Gastroesophageal sphincter (tissue), 4 donors: ENCODE measurements around the gene MMRN2. TPM values are rescaled to one million over a fixed set of nuclear protein-coding genes. Genes with fewer than 3 reads are reported as not detected.
"Not testable (repeated sequence)": the region's sequence is repeated elsewhere in the genome, so short reads cannot be mapped to it uniquely, and the experiment has no call there.

ENCODE experiments used
- ATAC-seq: fragments of 150-250 bp; one replicate; pipeline ENCODE4 v1.9.1; 2016; ENCODE audit warnings: mild to moderate bottlenecking, moderate library complexity
- H3K27ac ChIP-seq, 4 donors: fragments of 200-600 bp; sonication (generic) in 3 of 4; 1 replicate in 3 of 4; 2 replicates in 1 of 4; pipeline ENCODE4 v1.5.1; 2016 to 2019
- H3K27me3 ChIP-seq: fragments of 200-600 bp; sonication (generic); one replicate; pipeline ENCODE4 v1.5.1; 2019
- H3K36me3 ChIP-seq, 2 donors: fragments of 200-600 bp; sonication (generic); one replicate each; pipeline ENCODE4 v1.5.1; 2019; ENCODE audit warnings: control low read depth in 1 of 2
- H3K4me1 ChIP-seq, 3 donors: fragments of 200-600 bp; sonication (generic); 1 replicate in 2 of 3; 2 replicates in 1 of 3; pipeline ENCODE4 v1.5.1; 2016 to 2019; ENCODE audit warnings: control low read depth in 2 of 3
- H3K4me3 ChIP-seq, 2 donors: fragments of 200-600 bp; sonication (generic); one replicate each; pipeline ENCODE4 v1.5.1; 2019; ENCODE audit warnings: mild to moderate bottlenecking in 1 of 2, moderate library complexity in 1 of 2
- H3K9me3 ChIP-seq, 3 donors: fragments of 200-600 bp; sonication (generic); one replicate each; pipeline ENCODE4 v1.5.1; 2017 to 2019; ENCODE audit warnings: control low read depth in 2 of 3
- EP300 ChIP-seq: sonication (generic); formaldehyde crosslinking; IDR thresholded peaks from one replicate; pipeline ENCODE4 v1.6.1; 2017; ENCODE audit warnings: antibody characterized with exemption, mild to moderate bottlenecking
- POLR2A ChIP-seq, 2 donors: fragments of 450-650 bp; IDR thresholded peaks; one replicate each; pipeline ENCODE4 v1.6.1; 2017; ENCODE audit warnings: antibody characterized with exemption in 2 of 2, mild to moderate bottlenecking in 2 of 2, moderate library complexity in 1 of 2
- POLR2AphosphoS5 ChIP-seq: sonication (generic); formaldehyde crosslinking; IDR thresholded peaks from one replicate; pipeline ENCODE4 v1.6.1; 2017; ENCODE audit warnings: antibody characterized with exemption
- WGBS, 2 donors: methylation state at CpG; one replicate each; pipeline ENCODE4 v1.1.5; 2018; ENCODE audit warnings: low coverage in 1 of 2; 5-methylcytosine and 5-hydroxymethylcytosine counted together
- total RNA-seq, 4 donors: library from RNA; depleted of rRNA; stranded (reverse); fragments of >200 nt; gene quantifications; one replicate each; pipeline ENCODE4 v1.1.0, GENCODE V29; 2016
- TF ChIP-seq, protein P1 (sequence below), 4 experiments: fragments of 200-600 bp in 2 of 4; fragments of 450-650 bp in 2 of 4; sonication (generic) in 1 of 4; IDR thresholded peaks; one replicate each; pipeline ENCODE4 v1.5.1; 2017 to 2019; ENCODE audit warnings: antibody characterized with exemption in 4 of 4, mild to moderate bottlenecking in 2 of 4, moderate library complexity in 2 of 4

Gene MMRN2
- total RNA-seq, 4 donors from 2014 or later: 18.5 to 77.7 (median 42.2) TPM

DNA sequence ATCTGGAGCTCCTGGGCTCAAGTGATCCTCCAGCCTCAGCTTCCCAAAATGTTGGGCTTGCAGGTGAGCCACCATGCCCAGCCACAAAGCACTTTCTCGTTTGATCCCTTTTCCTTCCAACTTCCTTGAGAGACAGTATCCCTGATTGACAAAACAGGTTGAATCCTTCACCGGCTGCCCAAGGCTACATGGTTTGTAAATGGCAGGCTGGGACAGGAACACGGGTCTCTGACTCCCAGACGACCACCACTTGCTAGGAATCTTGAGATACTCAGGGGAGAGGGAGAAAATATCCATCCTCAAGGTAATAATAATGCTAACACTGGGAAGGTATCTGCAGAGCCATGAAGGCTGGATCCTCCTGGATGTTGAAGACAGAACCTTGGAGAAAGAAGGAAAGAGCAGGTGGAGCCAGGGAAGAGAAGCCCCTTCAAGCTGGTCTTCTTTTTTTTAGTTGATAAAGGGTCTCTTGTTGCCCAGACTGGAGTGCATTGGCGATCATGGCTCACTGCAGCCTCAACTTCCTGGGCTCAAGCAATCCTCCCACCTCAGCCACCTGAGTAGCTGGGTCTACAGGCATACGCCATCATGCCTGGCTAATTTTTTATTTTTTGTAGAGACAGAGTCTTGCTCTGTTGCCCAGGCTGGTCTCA, 19.8 kb downstream of the MMRN2 start:
- no peak for ATAC-seq
- Histone ChIP-seq H3K27me3 (no peaks in the 10 kb centered on the region), H3K4me1 (peaks cover 0 to 42% (median 3%) of the 10 kb centered on the region in 3 donors), H3K4me3 (no peak overlapping the region), H3K36me3 (peaks cover 0 to 31% of the 10 kb centered on the region in 2 donors), H3K9me3 (no peaks in the 10 kb centered on the region), H3K27ac (peak overlapping the region in 1 of 4 donors; percentile 33)
- no peak for TF ChIP-seq POLR2AphosphoS5
- TF ChIP-seq, protein P1, sequence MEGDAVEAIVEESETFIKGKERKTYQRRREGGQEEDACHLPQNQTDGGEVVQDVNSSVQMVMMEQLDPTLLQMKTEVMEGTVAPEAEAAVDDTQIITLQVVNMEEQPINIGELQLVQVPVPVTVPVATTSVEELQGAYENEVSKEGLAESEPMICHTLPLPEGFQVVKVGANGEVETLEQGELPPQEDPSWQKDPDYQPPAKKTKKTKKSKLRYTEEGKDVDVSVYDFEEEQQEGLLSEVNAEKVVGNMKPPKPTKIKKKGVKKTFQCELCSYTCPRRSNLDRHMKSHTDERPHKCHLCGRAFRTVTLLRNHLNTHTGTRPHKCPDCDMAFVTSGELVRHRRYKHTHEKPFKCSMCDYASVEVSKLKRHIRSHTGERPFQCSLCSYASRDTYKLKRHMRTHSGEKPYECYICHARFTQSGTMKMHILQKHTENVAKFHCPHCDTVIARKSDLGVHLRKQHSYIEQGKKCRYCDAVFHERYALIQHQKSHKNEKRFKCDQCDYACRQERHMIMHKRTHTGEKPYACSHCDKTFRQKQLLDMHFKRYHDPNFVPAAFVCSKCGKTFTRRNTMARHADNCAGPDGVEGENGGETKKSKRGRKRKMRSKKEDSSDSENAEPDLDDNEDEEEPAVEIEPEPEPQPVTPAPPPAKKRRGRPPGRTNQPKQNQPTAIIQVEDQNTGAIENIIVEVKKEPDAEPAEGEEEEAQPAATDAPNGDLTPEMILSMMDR (IDR thresholded peaks at IDR 0.05): no peak
- TF ChIP-seq EP300: no peak
- TF ChIP-seq POLR2A (IDR thresholded peaks at IDR 0.05): no peak
- 66 to 93% methylated on average over 3 to 5 of the region's 6 CpGs for WGBS, 2 donors

DNA sequence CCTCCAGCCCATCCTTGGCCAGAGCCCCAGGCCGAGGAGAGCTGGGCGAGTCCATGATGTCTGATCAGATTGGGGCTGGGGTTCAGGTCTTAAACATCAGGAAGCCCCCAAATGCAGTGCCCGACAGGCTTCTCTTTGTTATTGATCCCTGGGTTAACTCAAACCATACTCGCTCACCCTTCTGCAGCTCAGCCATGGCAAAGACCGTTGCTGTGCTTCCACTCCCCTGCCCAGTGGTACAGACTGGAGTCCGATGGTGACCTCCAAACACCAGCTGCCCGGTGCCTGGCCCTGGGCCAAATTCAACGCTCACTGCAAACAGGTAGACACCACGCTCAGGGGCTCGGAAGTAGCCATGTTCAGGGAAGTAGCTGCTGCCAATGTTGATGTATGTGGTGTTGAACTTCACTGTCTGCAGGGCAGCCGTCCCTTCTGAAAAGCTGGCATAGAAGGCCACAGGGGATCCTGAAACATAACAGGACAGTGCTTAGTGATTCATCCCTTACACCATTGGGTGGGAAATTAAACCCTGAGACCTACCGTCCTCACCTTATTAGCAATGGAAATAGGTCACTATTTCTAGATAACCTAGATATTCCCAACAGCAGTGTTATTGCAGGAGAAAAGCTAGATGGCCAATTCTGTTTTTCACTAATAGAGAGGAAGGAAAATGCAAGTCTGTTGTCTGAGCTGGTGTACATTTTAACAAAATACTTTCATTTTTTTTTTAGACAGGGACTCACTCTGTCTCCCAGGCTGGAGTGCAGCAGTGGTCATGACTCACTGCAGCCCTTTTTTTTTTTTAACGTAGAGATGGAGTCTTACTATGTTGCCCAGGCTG, 20.5 kb downstream of the MMRN2 start:
- peaks cover 0 to 42% (median 3%) of the 10 kb centered on the region in 3 donors for H3K4me1 ChIP-seq
- WGBS, 2 donors: 23 to 74% methylated on average over 3 to 6 of the region's 13 CpGs
- peak overlapping the region in 3 of 4 donors; percentile 8 to 40 (median 33) for H3K27ac ChIP-seq
- no peak overlapping the region for H3K4me3 ChIP-seq
- no peaks in the 10 kb centered on the region for H3K9me3 ChIP-seq
- H3K36me3 ChIP-seq: peaks cover 0 to 27% of the 10 kb centered on the region in 2 donors
- H3K27me3 ChIP-seq: no peaks in the 10 kb centered on the region
- no peak for ATAC-seq
- TF ChIP-seq EP300: no peak
- TF ChIP-seq, protein P1 (IDR thresholded peaks at IDR 0.05): no peak
- no peak for TF ChIP-seq POLR2AphosphoS5

DNA sequence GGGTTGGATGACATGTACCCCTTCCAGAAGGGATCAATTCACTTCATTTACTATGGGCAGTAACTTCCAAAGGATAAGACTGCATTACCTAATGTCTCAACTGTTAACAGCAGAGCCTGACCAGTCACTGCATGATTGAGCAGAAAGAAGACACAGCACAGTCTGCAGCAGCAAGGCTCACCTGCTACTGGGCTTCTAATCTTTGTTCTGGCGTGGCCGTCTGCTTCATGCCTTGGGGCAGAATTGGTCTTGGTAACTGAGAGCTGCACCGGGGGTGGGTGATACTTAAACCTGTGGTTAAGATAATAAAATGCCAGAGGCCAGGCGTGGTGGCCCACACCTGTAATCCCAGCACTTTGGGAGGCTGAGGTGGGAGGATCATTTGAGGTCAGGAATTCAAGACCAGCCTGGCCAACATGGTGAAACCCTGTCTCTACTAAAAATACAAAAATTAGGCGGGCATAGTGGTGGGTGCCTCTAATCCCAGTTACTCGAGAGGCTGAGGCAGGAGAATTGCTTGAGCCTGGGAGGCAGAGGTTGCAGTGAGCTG, 23.2 kb downstream of the MMRN2 start:
- not testable (repeated sequence) for H3K27me3 ChIP-seq, H3K4me3 ChIP-seq, ATAC-seq, H3K27ac ChIP-seq, H3K9me3 ChIP-seq
- Histone ChIP-seq H3K4me1 (peaks cover 0 to 53% (median 0%) of the 10 kb centered on the region in 3 donors), H3K36me3 (peaks cover 0 to 46% of the 10 kb centered on the region in 2 donors)
- 91 to 100% methylated on average over 1 to 4 of the region's 6 CpGs for WGBS, 2 donors

DNA sequence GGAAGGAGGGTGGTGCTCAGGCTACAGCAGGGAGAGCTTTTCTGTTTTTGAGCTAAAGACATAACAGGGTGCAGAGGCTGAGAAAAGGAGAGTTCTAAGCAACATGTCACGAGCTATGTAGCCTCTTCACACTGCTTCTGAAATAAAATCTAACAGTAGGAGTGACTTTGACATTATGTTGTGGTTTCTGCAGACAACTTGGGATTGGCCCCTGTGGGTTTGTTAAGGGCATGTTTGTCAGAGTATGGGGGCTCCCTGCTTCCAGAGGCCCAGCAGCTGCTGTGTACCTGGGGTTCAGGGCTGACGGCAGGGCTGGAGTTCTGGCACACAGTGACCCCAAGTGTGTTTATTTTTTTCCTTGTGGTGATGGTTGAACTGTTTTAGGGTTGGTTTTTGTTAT, 24.7 kb downstream of the MMRN2 start:
- 80% methylated on average over 2 of the region's 2 CpGs; no CpG with 5 or more reads in 1 of the 2 donors for WGBS, 2 donors
- peaks cover 0 to 51% (median 0%) of the 10 kb centered on the region in 3 donors for H3K4me1 ChIP-seq
- H3K27ac ChIP-seq: peak overlapping the region in 3 of 4 donors; percentile 12 to 59 (median 54)
- no peak for TF ChIP-seq POLR2AphosphoS5
- TF ChIP-seq EP300: no peak
- TF ChIP-seq POLR2A (IDR thresholded peaks at IDR 0.05): no peak
- TF ChIP-seq, protein P1 (IDR thresholded peaks at IDR 0.05): no peak
- H3K9me3 ChIP-seq: no peaks in the 10 kb centered on the region
- H3K27me3 ChIP-seq: no peaks in the 10 kb centered on the region
- no peak overlapping the region for H3K4me3 ChIP-seq
- no peak for ATAC-seq
- H3K36me3 ChIP-seq: peaks cover 0 to 52% of the 10 kb centered on the region in 2 donors

DNA sequence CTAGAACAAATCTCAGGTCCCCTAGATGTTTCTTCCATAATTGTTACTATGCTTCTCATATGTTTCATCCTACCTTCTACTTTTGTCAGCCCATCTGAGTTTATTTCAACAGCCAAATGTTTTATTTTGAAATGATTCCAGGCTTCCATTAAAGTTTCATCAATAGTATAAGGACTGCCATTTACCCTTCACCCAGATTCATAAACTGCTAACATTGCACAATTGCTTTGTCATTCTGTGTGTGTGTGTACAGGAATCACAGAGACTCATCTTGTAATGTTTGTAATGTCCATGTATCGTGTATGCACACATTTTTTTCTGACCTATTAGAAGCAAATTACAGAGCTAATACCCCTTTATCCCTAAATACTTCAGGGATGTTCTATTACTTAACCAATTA, 25.5 kb downstream of the MMRN2 start:
- no peaks in the 10 kb centered on the region for H3K27me3 ChIP-seq
- no peak overlapping the region for H3K4me3 ChIP-seq
- peak; percentile 58 for ATAC-seq
- no peaks in the 10 kb centered on the region for H3K9me3 ChIP-seq
- H3K27ac ChIP-seq: peak overlapping the region in 3 of 4 donors; percentile 12 to 59 (median 54)
- H3K4me1 ChIP-seq: peaks cover 0 to 53% (median 0%) of the 10 kb centered on the region in 3 donors
- TF ChIP-seq POLR2AphosphoS5: peak; percentile 60
- TF ChIP-seq, protein P1 (IDR thresholded peaks at IDR 0.05): no peak
- TF ChIP-seq POLR2A (IDR thresholded peaks at IDR 0.05): no peak
- WGBS, 2 donors: 33 to 62% methylated on average over 1 of the region's 1 CpG
- peaks cover 0 to 51% of the 10 kb centered on the region in 2 donors for H3K36me3 ChIP-seq
